ENCODE results near the gene PPP1R15B.

GRCh38 chr1:204409123-204409522, 2.5 kb downstream of the PPP1R15B start:
- TF ChIP-seq CTCF (IDR thresholded peaks at IDR 0.05 in 2 of 3, conservative IDR thresholded peaks at IDR 0.05 in 1 of 3; ENCODE audit: borderline replicate concordance in 1 of 3, insufficient read depth in 1 of 3, low read depth in 2 of 3, low read length in 2 of 3) (no peak), ATF3 (IDR thresholded peaks at IDR 0.05) (no peak), POLR2A (IDR thresholded peaks at IDR 0.05; ENCODE audit: borderline replicate concordance, extremely low read depth, insufficient read depth, insufficient read length) (no peak), ELF1 (IDR thresholded peaks at IDR 0.05; ENCODE audit: borderline replicate concordance, low read depth) (no peak), EZH2 (IDR thresholded peaks at IDR 0.05) (no peak), MAX (IDR thresholded peaks at IDR 0.05) (no peak), RAD21 (IDR thresholded peaks at IDR 0.05; ENCODE audit: low read depth) (no peak), REST (IDR thresholded peaks at IDR 0.05; ENCODE audit: low read depth) (no peak), EZH2phosphoT487 (IDR thresholded peaks at IDR 0.05; ENCODE audit: borderline replicate concordance) (no peak)

Measured in HCT116 (cell line).